Loucy (cell line): Measurements from ENCODE around the gene PAM16.
"Not testable (repeated sequence)": the region's sequence is repeated elsewhere in the genome, so short reads cannot be mapped to it uniquely, and the experiment has no call there.

Experiments
- H2AFZ ChIP-seq: fragments of 200-600 bp; sonication (generic); 2 replicates; pipeline ENCODE4 v1.6.0; 2016; ENCODE audit warnings: antibody characterized with exemption, mild to moderate bottlenecking, low read length, moderate library complexity
- H3F3A ChIP-seq: fragments of 200-600 bp; 2 replicates; pipeline ENCODE4 v1.6.0; 2016; ENCODE audit warnings: antibody characterized with exemption, low read depth, mild to moderate bottlenecking
- H3K27me3 ChIP-seq: fragments of 200-600 bp; sonication (generic); 2 replicates; pipeline ENCODE4 v1.6.1; 2014; ENCODE audit warnings: low read length, mild to moderate bottlenecking; ENCODE audit not compliant: insufficient read depth, poor library complexity, severe bottlenecking
- H3K36me3 ChIP-seq: fragments of 200-600 bp; sonication (generic); 2 replicates; pipeline ENCODE4 v1.6.1; 2016; ENCODE audit warnings: low read length; ENCODE audit not compliant: insufficient read depth
- H3K4me1 ChIP-seq: fragments of 200-600 bp; sonication (generic); 2 replicates; pipeline ENCODE4 v1.5.1; 2014; ENCODE audit warnings: low read length, mild to moderate bottlenecking; ENCODE audit not compliant: insufficient read depth, poor library complexity, severe bottlenecking
- H3K4me2 ChIP-seq: fragments of 200-600 bp; sonication (generic); 2 replicates; pipeline ENCODE4 v1.6.0; 2014; ENCODE audit warnings: antibody characterized with exemption, low read length, low read depth, mild to moderate bottlenecking; ENCODE audit not compliant: poor library complexity, severe bottlenecking
- H3K4me3 ChIP-seq: fragments of 200-600 bp; sonication (generic); 2 replicates; pipeline ENCODE4 v1.5.1; 2014; ENCODE audit warnings: low read length, mild to moderate bottlenecking, mixed read lengths; ENCODE audit not compliant: poor library complexity, severe bottlenecking
- H3K79me2 ChIP-seq: fragments of 200-600 bp; sonication (generic); 2 replicates; pipeline ENCODE4 v1.6.1; 2014; ENCODE audit warnings: low read length; ENCODE audit not compliant: insufficient read depth
- H3K9ac ChIP-seq: fragments of 200-600 bp; sonication (generic); 2 replicates; pipeline ENCODE4 v1.6.0; 2014; ENCODE audit warnings: mild to moderate bottlenecking, low read depth, low read length, moderate library complexity; ENCODE audit not compliant: poor library complexity, severe bottlenecking
- H3K9me2 ChIP-seq: fragments of 200-600 bp; sonication (generic); replicated peaks from 2 replicates; pipeline ENCODE4 v1.6.1; 2016; ENCODE audit warnings: low read depth, low read length, mixed read lengths
- H3K9me3 ChIP-seq: fragments of 200-600 bp; sonication (generic); 2 replicates; pipeline ENCODE4 v1.6.1; 2014; ENCODE audit warnings: mild to moderate bottlenecking, antibody characterized with exemption, low read length, low read depth; ENCODE audit not compliant: insufficient read depth
- H4K20me1 ChIP-seq: fragments of 200-600 bp; sonication (generic); 2 replicates; pipeline ENCODE4 v1.6.0; 2014; ENCODE audit warnings: antibody characterized with exemption, low read length, mild to moderate bottlenecking; ENCODE audit not compliant: insufficient read depth, poor library complexity, severe bottlenecking
- EZH2phosphoT487 ChIP-seq: fragments of 200-600 bp; IDR thresholded peaks from 2 replicates; pipeline ENCODE4 v1.6.1; 2018; ENCODE audit warnings: antibody characterized with exemption, mild to moderate bottlenecking, moderate library complexity, borderline replicate concordance
- TF ChIP-seq, protein P1 (sequence below): fragments of 200-600 bp; sonication (generic); conservative IDR thresholded peaks from 2 replicates; pipeline ENCODE4 v1.5.1; 2014; ENCODE audit warnings: mild to moderate bottlenecking, antibody characterized with exemption, low read length

Gene PAM16

DNA sequence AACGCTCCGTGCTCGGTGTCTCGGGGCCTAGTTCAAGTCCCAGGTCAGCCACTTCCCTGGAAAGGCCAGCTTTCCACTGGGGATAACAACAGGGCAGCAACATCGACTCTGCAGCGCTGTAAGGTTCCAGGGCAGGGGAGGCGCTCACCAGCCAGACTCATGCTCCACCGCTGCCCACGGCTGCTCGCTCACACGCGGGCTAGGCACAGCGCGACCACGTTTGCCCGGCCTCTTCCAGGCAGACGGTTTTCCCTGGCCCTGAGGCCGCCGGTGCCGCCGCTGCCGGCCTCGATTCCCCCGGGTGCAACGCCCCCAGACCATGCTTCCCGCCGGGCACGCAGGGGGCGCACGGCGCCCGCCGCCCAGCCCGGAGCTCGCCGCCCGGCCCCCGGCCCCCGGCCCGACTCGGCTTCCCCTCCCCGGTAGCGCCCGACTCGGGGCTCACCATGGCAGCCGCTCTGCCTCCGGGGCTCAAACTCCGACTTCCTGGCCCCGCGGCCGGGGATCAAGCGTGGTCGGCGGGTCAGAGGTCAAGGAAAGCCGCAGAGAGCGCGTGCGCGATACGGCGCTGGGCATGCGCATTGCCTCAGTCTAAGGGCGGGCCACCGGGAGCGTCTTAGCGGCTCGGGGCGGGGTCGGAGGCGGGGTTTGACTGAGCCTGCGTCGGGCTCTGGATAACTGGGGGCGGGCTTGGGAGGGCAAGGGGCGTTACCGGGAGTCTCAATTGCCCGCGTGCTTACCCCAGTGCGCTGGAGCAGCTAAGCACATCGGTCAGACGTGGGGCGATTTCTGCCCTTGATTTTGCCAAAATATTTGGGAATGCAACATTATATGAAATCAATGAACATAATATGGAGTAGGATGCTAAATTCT lies at the start of gene PAM16:
TSS of gene PAM16 (minus strand) at position 535 of the 873 bp plus-strand sequence. CDS start at position 448, 87 bp downstream.
- Histone ChIP-seq H3K79me2 (peaks cover 25% of the 10 kb centered on the region; the same call in 1 of the 2 replicates), H4K20me1 (no peaks in the 10 kb centered on the region), H3K9me2 (no peaks in the 10 kb centered on the region), H3K36me3 (no peaks in the 10 kb centered on the region), H3K4me1 (no peaks in the 10 kb centered on the region), H3K27me3 (no peaks in the 10 kb centered on the region), H2AFZ (no peak within 1 kb of the TSS), H3F3A (no peaks in the 10 kb centered on the region), H3K4me2 (peak within 1 kb of the TSS; percentile 71), H3K9me3 (no peaks in the 10 kb centered on the region), H3K4me3 (peak within 1 kb of the TSS; percentile 84), H3K9ac (peak within 1 kb of the TSS; percentile 79)
- TF ChIP-seq, protein P1, sequence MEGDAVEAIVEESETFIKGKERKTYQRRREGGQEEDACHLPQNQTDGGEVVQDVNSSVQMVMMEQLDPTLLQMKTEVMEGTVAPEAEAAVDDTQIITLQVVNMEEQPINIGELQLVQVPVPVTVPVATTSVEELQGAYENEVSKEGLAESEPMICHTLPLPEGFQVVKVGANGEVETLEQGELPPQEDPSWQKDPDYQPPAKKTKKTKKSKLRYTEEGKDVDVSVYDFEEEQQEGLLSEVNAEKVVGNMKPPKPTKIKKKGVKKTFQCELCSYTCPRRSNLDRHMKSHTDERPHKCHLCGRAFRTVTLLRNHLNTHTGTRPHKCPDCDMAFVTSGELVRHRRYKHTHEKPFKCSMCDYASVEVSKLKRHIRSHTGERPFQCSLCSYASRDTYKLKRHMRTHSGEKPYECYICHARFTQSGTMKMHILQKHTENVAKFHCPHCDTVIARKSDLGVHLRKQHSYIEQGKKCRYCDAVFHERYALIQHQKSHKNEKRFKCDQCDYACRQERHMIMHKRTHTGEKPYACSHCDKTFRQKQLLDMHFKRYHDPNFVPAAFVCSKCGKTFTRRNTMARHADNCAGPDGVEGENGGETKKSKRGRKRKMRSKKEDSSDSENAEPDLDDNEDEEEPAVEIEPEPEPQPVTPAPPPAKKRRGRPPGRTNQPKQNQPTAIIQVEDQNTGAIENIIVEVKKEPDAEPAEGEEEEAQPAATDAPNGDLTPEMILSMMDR: no peak
- no peak for TF ChIP-seq EZH2phosphoT487

DNA sequence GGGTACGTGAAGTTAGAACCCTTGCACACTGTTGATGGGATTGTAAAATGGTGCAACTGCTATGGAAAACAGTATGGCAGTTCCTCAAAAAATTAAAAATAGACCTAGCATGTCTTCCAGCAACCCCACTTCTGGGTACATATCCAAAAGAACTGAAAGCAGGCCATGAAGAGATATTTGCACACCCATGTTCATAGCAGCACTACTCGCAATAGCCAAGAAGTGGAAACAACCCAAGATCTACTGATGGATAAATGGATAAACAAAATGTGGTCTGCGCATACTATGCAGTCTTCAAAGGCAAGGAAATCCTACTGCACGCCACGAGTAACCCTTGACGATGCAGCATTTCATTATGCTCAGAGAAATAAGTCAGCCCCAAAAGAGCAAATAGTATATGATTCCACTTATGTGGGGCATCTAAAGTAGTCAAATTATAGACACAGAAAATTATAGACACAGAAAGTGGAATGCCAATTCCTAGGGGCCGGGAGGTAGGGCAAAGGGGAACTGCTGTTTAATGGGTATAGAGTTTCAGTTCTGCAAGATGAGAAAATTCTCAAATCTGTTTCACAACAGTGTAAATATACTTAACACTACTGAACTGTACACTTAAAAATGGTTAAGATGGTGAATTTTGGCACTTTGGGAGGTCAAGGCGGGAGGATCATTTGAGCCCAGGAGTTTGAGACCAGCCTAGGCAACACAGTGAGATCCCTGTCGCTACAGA lies 48.0 kb upstream of the PAM16 start:
- no peaks in the 10 kb centered on the region for H3K79me2 ChIP-seq
- no peak overlapping the region for H3K4me2 ChIP-seq
- H3K9ac ChIP-seq: no peak overlapping the region
- H3K4me3 ChIP-seq: no peak overlapping the region
- no peaks in the 10 kb centered on the region for H3K27me3 ChIP-seq
- no peaks in the 10 kb centered on the region for H3K9me2 ChIP-seq
- no peaks in the 10 kb centered on the region for H3K36me3 ChIP-seq
- no peak for TF ChIP-seq EZH2phosphoT487
- TF ChIP-seq, protein P1: no peak
- H4K20me1 ChIP-seq: peaks cover under 1% of the 10 kb centered on the region
- no peaks in the 10 kb centered on the region for H3K4me1 ChIP-seq
- no peaks in the 10 kb centered on the region for H3K9me3 ChIP-seq
- H3F3A ChIP-seq: no peaks in the 10 kb centered on the region
- H2AFZ ChIP-seq: no peak overlapping the region

DNA sequence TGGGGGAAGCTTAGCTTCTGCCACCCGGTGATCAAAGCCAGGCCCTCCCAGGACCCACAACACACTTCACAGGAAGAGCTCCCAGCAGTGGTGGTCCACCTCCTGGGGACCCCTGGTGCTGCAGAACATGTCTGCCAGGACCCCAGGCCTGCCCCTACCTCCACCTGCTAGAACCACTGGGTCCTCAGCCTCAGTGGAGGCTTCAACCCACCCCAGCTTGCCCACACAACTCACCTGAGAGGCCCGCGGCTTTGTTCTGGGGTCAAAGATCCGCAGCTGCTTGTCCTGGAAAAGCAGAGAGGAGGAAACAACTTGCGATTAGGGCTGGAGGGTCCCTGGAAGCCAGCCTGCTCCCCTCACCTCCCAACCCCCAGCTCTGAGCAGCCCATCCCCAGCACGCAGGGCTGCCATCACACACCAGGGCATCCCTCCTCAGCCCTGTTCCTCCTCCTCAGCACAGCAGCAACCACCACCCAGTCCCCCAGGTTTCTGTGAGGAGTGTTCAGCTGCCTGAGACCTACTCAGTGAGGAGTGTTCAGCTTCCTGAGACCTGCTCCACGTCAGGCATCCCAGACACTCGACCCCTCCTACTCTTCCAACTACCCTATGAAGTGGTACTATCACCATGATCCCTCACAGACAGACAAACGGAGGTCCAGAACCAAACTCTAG lies 44.1 kb upstream of the PAM16 start:
- TF ChIP-seq EZH2phosphoT487: no peak
- TF ChIP-seq, protein P1: no peak
- H3K4me3 ChIP-seq: no peak overlapping the region

DNA sequence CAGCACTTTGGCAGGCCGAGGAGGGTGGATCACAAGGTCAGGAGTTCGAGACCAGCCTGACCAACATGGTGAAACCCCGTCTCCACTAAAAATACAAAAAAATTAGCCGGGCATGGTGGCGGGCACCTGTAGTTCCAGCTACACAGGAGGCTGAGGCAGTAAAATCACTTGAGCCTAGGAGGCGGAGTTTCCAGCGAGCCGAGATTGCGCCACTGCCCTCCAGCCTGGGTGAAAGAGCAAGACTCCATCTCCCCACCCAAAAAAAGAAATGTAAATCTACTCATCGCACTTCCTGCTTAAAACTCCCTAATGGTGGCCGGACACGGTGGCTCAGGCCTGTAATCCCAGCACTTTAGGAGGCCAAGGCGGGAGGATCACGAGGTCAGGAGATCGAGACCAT lies 42.7 kb upstream of the PAM16 start:
- not testable (repeated sequence) for H3F3A ChIP-seq, H3K9me2 ChIP-seq, H3K27me3 ChIP-seq, H3K9ac ChIP-seq, H2AFZ ChIP-seq, H3K36me3 ChIP-seq, H4K20me1 ChIP-seq, H3K9me3 ChIP-seq, H3K79me2 ChIP-seq, H3K4me1 ChIP-seq, H3K4me2 ChIP-seq, H3K4me3 ChIP-seq

More for the DNA sequence above, 44.1 kb upstream of the PAM16 start:
- Histone ChIP-seq H3K9me2 (no peaks in the 10 kb centered on the region), H2AFZ (no peak overlapping the region), H3K79me2 (no peaks in the 10 kb centered on the region), H4K20me1 (no peaks in the 10 kb centered on the region), H3F3A (no peaks in the 10 kb centered on the region), H3K4me1 (no peaks in the 10 kb centered on the region), H3K4me2 (no peak overlapping the region), H3K9me3 (no peaks in the 10 kb centered on the region), H3K27me3 (no peaks in the 10 kb centered on the region), H3K36me3 (no peaks in the 10 kb centered on the region), H3K9ac (no peak overlapping the region)
